ENCODE measurements around the gene TMTC4. TPM values are rescaled to one million over a fixed set of nuclear protein-coding genes. Genes with fewer than 3 reads are reported as not detected.

Gene TMTC4
- total and polyA plus RNA-seq, 10 of the 15 experiments (the other 5 are each of a cell fraction or from before 2014, with no cell fraction given): 3.3 to 24.6 (median 14.5) TPM

DNA sequence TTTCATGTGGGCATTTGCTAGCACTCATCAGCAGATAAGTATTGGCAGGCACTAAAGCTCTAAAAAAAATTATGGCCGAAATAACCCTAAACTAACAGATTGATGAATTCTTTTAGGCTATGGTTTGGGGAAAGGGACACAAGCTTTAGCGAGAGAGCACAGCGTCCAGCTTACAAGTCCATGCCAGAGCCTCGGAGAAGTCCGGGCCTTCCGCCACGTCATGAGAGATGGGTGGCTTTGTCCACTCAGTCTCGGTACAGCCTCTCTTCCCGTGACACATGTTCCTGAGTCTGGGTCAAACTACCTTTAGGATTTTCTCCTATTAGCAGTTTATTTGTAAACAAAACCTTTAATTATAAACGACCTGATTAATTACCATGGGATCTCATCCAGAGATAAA lies 27.7 kb downstream of the TMTC4 start:
- no peaks in the 10 kb centered on the region for H3K9me3 ChIP-seq (replicated peaks; ENCODE audit: control insufficient read depth, insufficient read depth, low read length)
- ChIA-PET CTCF (interaction anchor here (0.9 kb wide), 1 partner anchor 10 kb away, joined by 3 read pairs; no protein-coding TSS in a partner anchor), RAD21 (ENCODE audit: unreplicated experiment) (no interaction called here), SMC1A (ENCODE audit: uncharacterized antibody, unreplicated experiment) (no interaction called here), POLR2A (no interaction called here)
- no peaks in the 10 kb centered on the region for H4K20me1 ChIP-seq (ENCODE audit: control insufficient read depth, insufficient read depth)
- H3K27ac ChIP-seq (ENCODE audit: control insufficient read depth, insufficient read depth): no peak overlapping the region
- WGBS (ENCODE audit: insufficient coverage, insufficient replicate concordance, low lambda C conversion rate, missing lambda C conversion rate): 88% methylated on average over 10 of the region's 10 CpGs
- in situ Hi-C loops (cut with MboI) (no loop called here), intact Hi-C loops (cut with micrococcal nuclease; ENCODE audit: unreplicated experiment) (no loop called here)
- H3K27me3 ChIP-seq (replicated peaks in 1 of 2; ENCODE audit: control insufficient read depth in 2 of 2, insufficient read depth in 2 of 2, low read length in 1 of 2): no peaks in the 10 kb centered on the region
- no TSS peak for BruUV-seq (replicated peaks)
- no peak for ATAC-seq
- FAIRE-seq: no peak
- no peaks in the 10 kb centered on the region for H3K4me1 ChIP-seq (ENCODE audit: control insufficient read depth, insufficient read depth, low read length)
- no peak overlapping the region for H2AFZ ChIP-seq (ENCODE audit: control insufficient read depth, low read depth, low read length)
- H3K9ac ChIP-seq (ENCODE audit: control insufficient read depth, insufficient read depth, low read length): no peak overlapping the region
- peaks cover 0 to 4% of the 10 kb centered on the region in 2 experiments; a peak in 3 of 4 replicates for H3K36me3 ChIP-seq (ENCODE audit: control insufficient read depth in 2 of 2, insufficient read depth in 2 of 2, low read length in 1 of 2)
- TF ChIP-seq, protein P1, sequence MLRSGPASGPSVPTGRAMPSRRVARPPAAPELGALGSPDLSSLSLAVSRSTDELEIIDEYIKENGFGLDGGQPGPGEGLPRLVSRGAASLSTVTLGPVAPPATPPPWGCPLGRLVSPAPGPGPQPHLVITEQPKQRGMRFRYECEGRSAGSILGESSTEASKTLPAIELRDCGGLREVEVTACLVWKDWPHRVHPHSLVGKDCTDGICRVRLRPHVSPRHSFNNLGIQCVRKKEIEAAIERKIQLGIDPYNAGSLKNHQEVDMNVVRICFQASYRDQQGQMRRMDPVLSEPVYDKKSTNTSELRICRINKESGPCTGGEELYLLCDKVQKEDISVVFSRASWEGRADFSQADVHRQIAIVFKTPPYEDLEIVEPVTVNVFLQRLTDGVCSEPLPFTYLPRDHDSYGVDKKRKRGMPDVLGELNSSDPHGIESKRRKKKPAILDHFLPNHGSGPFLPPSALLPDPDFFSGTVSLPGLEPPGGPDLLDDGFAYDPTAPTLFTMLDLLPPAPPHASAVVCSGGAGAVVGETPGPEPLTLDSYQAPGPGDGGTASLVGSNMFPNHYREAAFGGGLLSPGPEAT (IDR thresholded peaks at IDR 0.05; ENCODE audit: low read depth): no peak
- no peak for TF ChIP-seq RFX5 (IDR thresholded peaks at IDR 0.05; ENCODE audit: low read depth, low read length)
- TF ChIP-seq CEBPB (IDR thresholded peaks at IDR 0.05; ENCODE audit: borderline replicate concordance in 1 of 2, low read depth in 2 of 2, low read length in 2 of 2): no peak
- TF ChIP-seq EED (IDR thresholded peaks at IDR 0.05; ENCODE audit: low read depth): no peak
- TF ChIP-seq MYB (IDR thresholded peaks at IDR 0.05; ENCODE audit: borderline replicate concordance, low read depth, low read length): no peak
- no peak for TF ChIP-seq JUNB (IDR thresholded peaks at IDR 0.05)
- no peak for TF ChIP-seq SP1 (IDR thresholded peaks at IDR 0.05; ENCODE audit: low read depth, low read length)
- no peak for TF ChIP-seq EP300 (IDR thresholded peaks at IDR 0.05; ENCODE audit: borderline replicate concordance in 1 of 2, control insufficient read depth in 1 of 2, low read depth in 2 of 2, low read length in 2 of 2)
- no peak for TF ChIP-seq IKZF1 (conservative IDR thresholded peaks at IDR 0.05)
- no peak for TF ChIP-seq NR2F1 (conservative IDR thresholded peaks at IDR 0.05)
- H3K4me3 ChIP-seq: no peak overlapping the region
- H3K4me2 ChIP-seq (ENCODE audit: control insufficient read depth, insufficient read depth): no peak overlapping the region
- H3K79me2 ChIP-seq (ENCODE audit: control insufficient read depth, insufficient read depth, low read length): no peaks in the 10 kb centered on the region
- DNase-seq (ENCODE audit: low read depth, low spot score): no peak
